HCT116 (cell line): ENCODE results near the gene BCO1.

Source experiments
- CTCF ChIP-seq, 3 experiments: fragments of 200-600 bp in 1 of 3; sonication (generic) in 1 of 3; IDR thresholded peaks in 2 of 3; conservative IDR thresholded peaks in 1 of 3; 2 replicates each; pipeline ENCODE4 v1.5.1; 2012 to 2017; ENCODE audit warnings: low read depth in 2 of 3, low read length in 2 of 3, antibody characterized with exemption in 1 of 3, borderline replicate concordance in 1 of 3, control low read depth in 1 of 3, mild to moderate bottlenecking in 1 of 3, mixed read lengths in 1 of 3, mixed run types in 1 of 3, moderate library complexity in 1 of 3; ENCODE audit not compliant: insufficient read depth in 1 of 3
- EZH2 ChIP-seq: fragments of 200-600 bp; sonication (generic); IDR thresholded peaks from 2 replicates; pipeline ENCODE4 v1.6.1; 2017; ENCODE audit warnings: antibody characterized with exemption, mixed run types
- MAX ChIP-seq: IDR thresholded peaks from 2 replicates; pipeline ENCODE4 v1.6.1; 2012
- POLR2A ChIP-seq: IDR thresholded peaks from 2 replicates; pipeline ENCODE4 v1.7.0; 2011; ENCODE audit warnings: borderline replicate concordance; ENCODE audit not compliant: insufficient read depth, insufficient read length; ENCODE audit errors: extremely low read depth
- POLR2AphosphoS5 ChIP-seq: IDR thresholded peaks from 2 replicates; pipeline ENCODE4 v1.6.1; 2011; ENCODE audit warnings: mild to moderate bottlenecking, low read depth, low read length, moderate library complexity
- SP1 ChIP-seq: IDR thresholded peaks from 2 replicates; pipeline ENCODE4 v1.6.1; 2012; ENCODE audit warnings: low read depth
- ZNF274 ChIP-seq: fragments of 200-500 bp; sonication (Bioruptor generic); IDR thresholded peaks from 2 replicates; pipeline ENCODE4 v1.6.1; 2014; ENCODE audit warnings: mild to moderate bottlenecking, low read depth, low read length, inconsistent platforms

GRCh38 chr16:81204798-81205680 lies 33.5 kb upstream of the BCO1 start:
- TF ChIP-seq MAX (no peak), SP1 (no peak), CTCF (IDR thresholded peaks at IDR 0.05 in 2 of 3, conservative IDR thresholded peaks at IDR 0.05 in 1 of 3; ENCODE audit: borderline replicate concordance in 1 of 3, insufficient read depth in 1 of 3, low read depth in 2 of 3, low read length in 2 of 3) (peak; percentile 61 to 91 (median 78)), POLR2AphosphoS5 (no peak), ZNF274 (no peak), EZH2 (no peak), POLR2A (no peak)
